ENCODE measurements around the gene EIF1AX. TPM values are rescaled to one million over a fixed set of nuclear protein-coding genes. Genes with fewer than 3 reads are reported as not detected.

EIF1AX gene
- total and polyA plus RNA-seq, 2 donors (not counting 1 experiment from before 2014, with no cell fraction given) = 30.1 to 85.1 TPM

GRCh38 chrX:20124964-20125363 lies 16.7 kb downstream of the EIF1AX start:
- DNase-seq (ENCODE audit: low read depth in 2 of 2) = no peak
- Histone ChIP-seq H3K36me3 (ENCODE audit: control insufficient read depth, insufficient read depth, low read length) (no peaks in the 10 kb centered on the region), H3K4me1 (ENCODE audit: control insufficient read depth, extremely low read depth, insufficient read depth, low read length) (no peaks in the 10 kb centered on the region), H3K9ac (ENCODE audit: insufficient read depth, low read length) (no peak overlapping the region), H2AFZ (ENCODE audit: low read length) (no peak overlapping the region), H3K27me3 (ENCODE audit: control insufficient read depth, insufficient read depth, low read length) (no peaks in the 10 kb centered on the region), H4K20me1 (ENCODE audit: control insufficient read depth, extremely low read depth, insufficient read depth, low read length) (no peaks in the 10 kb centered on the region), H3K4me3 (replicated peaks in 1 of 4; ENCODE audit: control extremely low read depth in 1 of 4, insufficient read depth in 1 of 4, low read depth in 3 of 4, low read length in 4 of 4) (no peak overlapping the region), H3K4me2 (ENCODE audit: extremely low read depth, insufficient read depth, low read length) (no peak overlapping the region), H3K27ac (ENCODE audit: insufficient read depth, low read length) (no peak overlapping the region), H3K79me2 (ENCODE audit: control insufficient read depth, insufficient read depth, low read length) (no peaks in the 10 kb centered on the region), H3K9me3 (ENCODE audit: control insufficient read depth, insufficient read depth, low read depth, low read length) (no peaks in the 10 kb centered on the region)
- TF ChIP-seq, protein P1, sequence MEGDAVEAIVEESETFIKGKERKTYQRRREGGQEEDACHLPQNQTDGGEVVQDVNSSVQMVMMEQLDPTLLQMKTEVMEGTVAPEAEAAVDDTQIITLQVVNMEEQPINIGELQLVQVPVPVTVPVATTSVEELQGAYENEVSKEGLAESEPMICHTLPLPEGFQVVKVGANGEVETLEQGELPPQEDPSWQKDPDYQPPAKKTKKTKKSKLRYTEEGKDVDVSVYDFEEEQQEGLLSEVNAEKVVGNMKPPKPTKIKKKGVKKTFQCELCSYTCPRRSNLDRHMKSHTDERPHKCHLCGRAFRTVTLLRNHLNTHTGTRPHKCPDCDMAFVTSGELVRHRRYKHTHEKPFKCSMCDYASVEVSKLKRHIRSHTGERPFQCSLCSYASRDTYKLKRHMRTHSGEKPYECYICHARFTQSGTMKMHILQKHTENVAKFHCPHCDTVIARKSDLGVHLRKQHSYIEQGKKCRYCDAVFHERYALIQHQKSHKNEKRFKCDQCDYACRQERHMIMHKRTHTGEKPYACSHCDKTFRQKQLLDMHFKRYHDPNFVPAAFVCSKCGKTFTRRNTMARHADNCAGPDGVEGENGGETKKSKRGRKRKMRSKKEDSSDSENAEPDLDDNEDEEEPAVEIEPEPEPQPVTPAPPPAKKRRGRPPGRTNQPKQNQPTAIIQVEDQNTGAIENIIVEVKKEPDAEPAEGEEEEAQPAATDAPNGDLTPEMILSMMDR (conservative IDR thresholded peaks at IDR 0.05 in 1 of 2, IDR thresholded peaks at IDR 0.05 in 1 of 2; ENCODE audit: low read depth in 1 of 2, low read length in 2 of 2) = no peak
- TF ChIP-seq EZH2 (IDR thresholded peaks at IDR 0.05; ENCODE audit: low read length, missing control alignments) = no peak

GRCh38 chrX:20118065-20118824 lies 23.4 kb downstream of the EIF1AX start:
- Histone ChIP-seq H3K27ac (ENCODE audit: insufficient read depth, low read length) (no peak overlapping the region), H3K4me2 (ENCODE audit: extremely low read depth, insufficient read depth, low read length) (no peak overlapping the region), H3K36me3 (ENCODE audit: control insufficient read depth, insufficient read depth, low read length) (no peaks in the 10 kb centered on the region), H3K4me3 (replicated peaks in 1 of 4; ENCODE audit: control extremely low read depth in 1 of 4, insufficient read depth in 1 of 4, low read depth in 3 of 4, low read length in 4 of 4) (no peak overlapping the region), H3K4me1 (ENCODE audit: control insufficient read depth, extremely low read depth, insufficient read depth, low read length) (no peaks in the 10 kb centered on the region), H3K9me3 (ENCODE audit: control insufficient read depth, insufficient read depth, low read depth, low read length) (no peaks in the 10 kb centered on the region), H2AFZ (ENCODE audit: low read length) (no peak overlapping the region), H3K27me3 (ENCODE audit: control insufficient read depth, insufficient read depth, low read length) (peaks cover 4% of the 10 kb centered on the region), H3K79me2 (ENCODE audit: control insufficient read depth, insufficient read depth, low read length) (no peaks in the 10 kb centered on the region), H4K20me1 (ENCODE audit: control insufficient read depth, extremely low read depth, insufficient read depth, low read length) (no peaks in the 10 kb centered on the region), H3K9ac (ENCODE audit: insufficient read depth, low read length) (no peak overlapping the region)
- DNase-seq (ENCODE audit: low read depth in 2 of 2) = no peak
- no peak for TF ChIP-seq EZH2 (IDR thresholded peaks at IDR 0.05; ENCODE audit: low read length, missing control alignments)
- TF ChIP-seq, protein P1 (conservative IDR thresholded peaks at IDR 0.05 in 1 of 2, IDR thresholded peaks at IDR 0.05 in 1 of 2; ENCODE audit: low read depth in 1 of 2, low read length in 2 of 2) = no peak

- Histone ChIP-seq H3K9ac (ENCODE audit: insufficient read depth, low read length) (no peak within 1 kb of the TSS), H3K36me3 (ENCODE audit: control insufficient read depth, insufficient read depth, low read length) (no peaks in the 10 kb centered on the region), H3K9me3 (ENCODE audit: control insufficient read depth, insufficient read depth, low read depth, low read length) (no peaks in the 10 kb centered on the region), H3K4me2 (ENCODE audit: extremely low read depth, insufficient read depth, low read length) (peak within 1 kb of the TSS; percentile 35), H2AFZ (ENCODE audit: low read length) (no peak within 1 kb of the TSS), H3K27ac (ENCODE audit: insufficient read depth, low read length) (no peak within 1 kb of the TSS), H3K27me3 (ENCODE audit: control insufficient read depth, insufficient read depth, low read length) (peaks cover 4% of the 10 kb centered on the region), H3K79me2 (ENCODE audit: control insufficient read depth, insufficient read depth, low read length) (no peaks in the 10 kb centered on the region), H3K4me1 (ENCODE audit: control insufficient read depth, extremely low read depth, insufficient read depth, low read length) (no peaks in the 10 kb centered on the region), H4K20me1 (ENCODE audit: control insufficient read depth, extremely low read depth, insufficient read depth, low read length) (no peaks in the 10 kb centered on the region), H3K4me3 (replicated peaks in 1 of 4; ENCODE audit: control extremely low read depth in 1 of 4, insufficient read depth in 1 of 4, low read depth in 3 of 4, low read length in 4 of 4) (peak within 1 kb of the TSS in 1 of 4 experiments; percentile 30)
- DNase-seq (ENCODE audit: low read depth in 2 of 2) = no peak
- no peak for TF ChIP-seq EZH2 (IDR thresholded peaks at IDR 0.05; ENCODE audit: low read length, missing control alignments)
- TF ChIP-seq, protein P1 (conservative IDR thresholded peaks at IDR 0.05 in 1 of 2, IDR thresholded peaks at IDR 0.05 in 1 of 2; ENCODE audit: low read depth in 1 of 2, low read length in 2 of 2) = no peak
Measured at GRCh38 chrX:20116577-20117240, 24.9 kb downstream of the EIF1AX start, which contains the start of gene MAP7D2. Gene MAP7D2 (minus strand): TSS chrX:20116907. CDS start chrX:20116879, 28 bp downstream.
